Upper lobe of left lung (tissue), 6 donors: Measurements from ENCODE around the gene ACOT13. TPM values are rescaled to one million over a fixed set of nuclear protein-coding genes. Genes with fewer than 3 reads are reported as not detected.
A peak's percentile ranks its signal among the peaks of the same experiment; 100 is the strongest.
"Not testable (repeated sequence)": the region's sequence is repeated elsewhere in the genome, so short reads cannot be mapped to it uniquely, and the experiment has no call there.

ENCODE experiments used
- ATAC-seq, 2 donors: fragments of 200-7000 bp; cut with Tn5 transposase; one replicate each; pipeline ENCODE4 v1.9.1; 2022; ENCODE audit warnings: mild to moderate bottlenecking in 2 of 2, moderate library complexity in 2 of 2; ENCODE audit not compliant: low FRiP score in 2 of 2
- DNase-seq, 2 donors: peaks; one replicate each; pipeline ENCODE4 v3.0.0-alpha.2; 2019 to 2020
- H3K27ac ChIP-seq, 4 donors: fragments of 200-600 bp; sonication (generic); one replicate each; pipeline ENCODE4 v1.5.1; 2016 to 2019
- H3K27me3 ChIP-seq, 4 donors: fragments of 200-600 bp; sonication (generic); one replicate each; pipeline ENCODE4 v1.5.1; 2017 to 2019
- H3K36me3 ChIP-seq, 4 donors: fragments of 200-600 bp; sonication (generic); one replicate each; pipeline ENCODE4 v1.5.1; 2016 to 2019
- H3K4me1 ChIP-seq, 4 donors: fragments of 200-600 bp; sonication (generic); one replicate each; pipeline ENCODE4 v1.5.1; 2018 to 2019
- H3K4me3 ChIP-seq, 4 donors: fragments of 200-600 bp; sonication (generic); one replicate each; pipeline ENCODE4 v1.5.1; 2017 to 2019; ENCODE audit warnings: mild to moderate bottlenecking in 2 of 4, moderate library complexity in 1 of 4
- H3K9me3 ChIP-seq, 4 donors: fragments of 200-600 bp; sonication (generic); one replicate each; pipeline ENCODE4 v1.5.1; 2018 to 2019
- CTCF ChIP-seq, 6 experiments: fragments of 450-650 bp in 4 of 6; fragments of 200-600 bp in 2 of 6; sonication (generic) in 2 of 6; IDR thresholded peaks; one replicate each; pipeline ENCODE4 v1.5.1; 2016 to 2019; ENCODE audit warnings: antibody characterized with exemption in 6 of 6
- EP300 ChIP-seq, 4 donors: sonication (generic); formaldehyde crosslinking; IDR thresholded peaks; one replicate each; pipeline ENCODE4 v1.5.1; 2017; ENCODE audit warnings: antibody characterized with exemption in 4 of 4, control low read depth in 2 of 4
- POLR2A ChIP-seq, 4 donors: fragments of 450-650 bp; IDR thresholded peaks; one replicate each; pipeline ENCODE4 v1.5.1; 2016 to 2017; ENCODE audit warnings: antibody characterized with exemption in 4 of 4, mild to moderate bottlenecking in 2 of 4
- POLR2AphosphoS5 ChIP-seq, 2 donors: sonication (generic); formaldehyde crosslinking; IDR thresholded peaks; one replicate each; pipeline ENCODE4 v1.5.1; 2017; ENCODE audit warnings: antibody characterized with exemption in 2 of 2
- WGBS, 2 donors: methylation state at CpG; one replicate each; pipeline ENCODE4 v1.1.5; 2017 to 2018; 5-methylcytosine and 5-hydroxymethylcytosine counted together
- total RNA-seq, 6 donors: library from RNA; depleted of rRNA in 4 of 6; stranded (reverse); fragments of >200 nt in 4 of 6; gene quantifications; one replicate each; pipeline versions ENCODE4 v1.1.0 to v1.2.1, GENCODE V29; 2016 to 2021
- donor health status: DM: no; HTN: no; CAD: no; lungs with moderate emphysema.
- donor health status: DM: no; HTN: yes; CAD: no; lungs with severe emphysema.

The ACOT13 gene
- total RNA-seq, 6 donors from 2014 or later: 5.2 to 20.2 (median 10.5) TPM

- H3K4me1 ChIP-seq: peaks cover 4 to 29% (median 13%) of the 10 kb centered on the region in 4 donors
- H3K4me3 ChIP-seq: no peak overlapping the region
- no peaks in the 10 kb centered on the region for H3K9me3 ChIP-seq
- H3K27me3 ChIP-seq: no peaks in the 10 kb centered on the region
- peak overlapping the region; percentile 61 to 76 (median 70) for H3K27ac ChIP-seq
- TF ChIP-seq POLR2AphosphoS5 (IDR thresholded peaks at IDR 0.05) (no peak), EP300 (IDR thresholded peaks at IDR 0.05) (no peak), CTCF (IDR thresholded peaks at IDR 0.05) (no peak), POLR2A (IDR thresholded peaks at IDR 0.05) (no peak)
- ATAC-seq: no peak
- DNase-seq: no peak
- 39 to 61% methylated on average over 1 of the region's 1 CpG for WGBS, 2 donors
- peaks cover 0 to 33% (median 9%) of the 10 kb centered on the region in 4 donors for H3K36me3 ChIP-seq
These were observed 7.3 kb upstream of the ACOT13 start for GRCh38 chr6:24659561-24659960.

- no peaks in the 10 kb centered on the region for H3K27me3 ChIP-seq
- DNase-seq (no peak), ATAC-seq (no peak)
- no peak overlapping the region for H3K4me3 ChIP-seq
- H3K27ac ChIP-seq: peak overlapping the region in 2 of 4 donors; percentile 75 to 76
- peaks cover 8 to 31% (median 18%) of the 10 kb centered on the region in 4 donors for H3K4me1 ChIP-seq
- peaks cover 0 to 30% (median 7%) of the 10 kb centered on the region in 4 donors for H3K36me3 ChIP-seq
- TF ChIP-seq POLR2AphosphoS5 (IDR thresholded peaks at IDR 0.05) (no peak), EP300 (IDR thresholded peaks at IDR 0.05) (no peak), POLR2A (IDR thresholded peaks at IDR 0.05) (no peak), CTCF (IDR thresholded peaks at IDR 0.05) (no peak)
- 82 to 89% methylated on average over 2 of the region's 2 CpGs for WGBS, 2 donors
- no peaks in the 10 kb centered on the region for H3K9me3 ChIP-seq
These were observed 6.8 kb upstream of the ACOT13 start for GRCh38 chr6:24660105-24660504.

- not testable (repeated sequence) for H3K9me3 ChIP-seq, ATAC-seq, H3K4me3 ChIP-seq, DNase-seq, H3K27me3 ChIP-seq, H3K27ac ChIP-seq
- peaks cover 18 to 38% (median 24%) of the 10 kb centered on the region in 4 donors for H3K4me1 ChIP-seq
- WGBS, 2 donors: 81 to 95% methylated on average over 5 of the region's 5 CpGs
- peaks cover 0 to 23% (median 7%) of the 10 kb centered on the region in 4 donors for H3K36me3 ChIP-seq
These were observed 5.1 kb upstream of the ACOT13 start for GRCh38 chr6:24661759-24662158.

- Histone ChIP-seq H3K27ac (no peak overlapping the region), H3K4me1 (peaks cover 18 to 38% (median 24%) of the 10 kb centered on the region in 4 donors), H3K4me3 (no peak overlapping the region), H3K27me3 (no peaks in the 10 kb centered on the region), H3K9me3 (no peaks in the 10 kb centered on the region), H3K36me3 (peaks cover 0 to 23% (median 7%) of the 10 kb centered on the region in 4 donors)
- 92 to 96% methylated on average over 10 of the region's 10 CpGs for WGBS, 2 donors
- DNase-seq: no peak
- TF ChIP-seq CTCF (IDR thresholded peaks at IDR 0.05) (no peak), POLR2AphosphoS5 (IDR thresholded peaks at IDR 0.05) (no peak), EP300 (IDR thresholded peaks at IDR 0.05) (no peak), POLR2A (IDR thresholded peaks at IDR 0.05) (no peak)
- no peak for ATAC-seq
These were observed 4.6 kb upstream of the ACOT13 start for GRCh38 chr6:24662236-24662635.

- TF ChIP-seq POLR2AphosphoS5 (IDR thresholded peaks at IDR 0.05): no peak
- no peak for TF ChIP-seq EP300 (IDR thresholded peaks at IDR 0.05)
- TF ChIP-seq POLR2A (IDR thresholded peaks at IDR 0.05): no peak
- TF ChIP-seq CTCF (IDR thresholded peaks at IDR 0.05): no peak
- H3K4me1 ChIP-seq: peaks cover 25 to 47% (median 32%) of the 10 kb centered on the region in 4 donors
- peaks cover 0 to 16% (median 7%) of the 10 kb centered on the region in 4 donors for H3K36me3 ChIP-seq
- no peak overlapping the region for H3K4me3 ChIP-seq
- no peak for ATAC-seq
- no peak overlapping the region for H3K27ac ChIP-seq
- H3K27me3 ChIP-seq: no peaks in the 10 kb centered on the region
- H3K9me3 ChIP-seq: no peaks in the 10 kb centered on the region
- no peak for DNase-seq
- 95 to 100% methylated on average over 1 of the region's 1 CpG for WGBS, 2 donors
These were observed 3.7 kb upstream of the ACOT13 start for GRCh38 chr6:24663189-24663588.
